Left forelimb (tissue), 1 donor: Measurements from ENCODE around the gene CS.
A peak's percentile ranks its signal among the peaks of the same experiment; 100 is the strongest.
"Not testable (repeated sequence)": the region's sequence is repeated elsewhere in the genome, so short reads cannot be mapped to it uniquely, and the experiment has no call there.

Source experiments
- DNase-seq: peaks from one replicate; pipeline ENCODE4 v3.0.0-alpha.2; 2018; ENCODE audit warnings: low spot score

CS gene

DNA sequence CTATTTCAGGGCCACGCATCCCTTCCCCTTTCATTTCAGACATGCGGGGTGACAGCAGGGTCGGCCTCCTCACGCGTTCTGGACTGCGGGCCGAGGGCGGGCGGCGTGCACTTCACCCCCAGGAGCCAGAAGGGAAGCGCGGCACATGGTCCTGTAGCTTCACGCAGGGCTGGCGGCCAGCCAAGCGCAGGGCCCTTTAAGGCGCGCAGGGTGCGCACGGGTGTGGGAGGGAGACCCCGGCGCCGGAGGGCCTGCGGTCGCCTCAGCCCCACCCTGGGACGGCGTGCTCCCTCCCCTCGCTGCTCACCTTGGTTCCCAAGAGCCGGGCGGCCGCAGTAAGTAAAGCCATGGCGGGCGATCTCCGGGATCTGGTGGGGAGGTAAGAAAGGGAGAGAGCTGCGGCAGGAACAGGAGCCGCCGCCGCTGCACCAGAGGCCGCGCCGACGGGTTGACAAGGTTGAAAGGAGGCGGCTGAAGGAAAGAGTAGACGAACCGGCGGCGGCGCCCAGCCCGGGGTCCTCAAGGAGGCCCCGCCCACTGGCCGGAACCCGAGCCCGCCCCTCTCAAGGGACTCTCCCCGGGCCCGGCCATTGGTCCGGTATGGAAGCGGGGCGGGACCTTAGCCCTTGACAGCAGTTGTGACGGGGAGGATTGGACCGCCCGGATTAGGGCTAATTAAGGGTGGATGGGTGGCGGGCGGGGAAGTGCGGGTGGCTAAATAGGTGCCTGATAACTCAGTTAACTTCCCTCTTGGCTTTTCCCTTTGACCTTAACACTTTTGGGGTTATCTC lies at the start of gene CS:
CS (minus strand) TSS at position 478 of the 791 bp plus-strand sequence; CDS start at position 349, 129 bp downstream.
- peak; percentile 98 for DNase-seq

DNA sequence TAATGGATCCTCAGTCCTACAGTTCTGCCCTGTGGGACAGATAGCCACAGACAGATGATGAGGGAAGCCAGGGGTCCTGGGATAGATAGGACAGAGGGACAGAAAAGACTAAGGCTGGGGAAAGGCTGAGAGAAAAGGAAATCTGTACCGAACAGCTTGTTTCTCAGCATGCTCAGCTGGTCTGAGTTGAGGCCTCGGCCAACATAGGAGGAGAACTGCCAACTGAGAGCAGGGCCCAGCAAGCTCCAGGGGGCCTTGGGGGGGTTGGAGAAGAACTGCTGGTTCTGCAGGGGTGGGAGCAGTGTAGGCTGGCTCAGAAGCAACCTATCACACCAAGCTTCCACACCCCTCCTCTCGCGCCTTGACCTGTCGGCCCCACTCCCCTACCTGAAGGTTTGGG lies 48.6 kb upstream of the CS start:
- DNase-seq = no peak

- DNase-seq = not testable (repeated sequence)
Measured at GRCh38 chr12:56347255-56347654, 47.1 kb upstream of the CS start.

- no peak for DNase-seq
Measured at GRCh38 chr12:56346675-56347074, 46.5 kb upstream of the CS start.

- not testable (repeated sequence) for DNase-seq
Measured at GRCh38 chr12:56342290-56342689, 42.2 kb upstream of the CS start.

- DNase-seq = no peak
Measured at GRCh38 chr12:56341616-56342015, 41.5 kb upstream of the CS start.

GRCh38 chr12:56339158-56339422 lies 39.0 kb upstream of the CS start:
- DNase-seq = no peak

- no peak for DNase-seq
Measured at GRCh38 chr12:56338308-56339157, 38.4 kb upstream of the CS start, which contains the start of gene IL23A. IL23A (plus strand) TSS chr12:56338884; CDS start chr12:56339045, 161 bp downstream.

DNA sequence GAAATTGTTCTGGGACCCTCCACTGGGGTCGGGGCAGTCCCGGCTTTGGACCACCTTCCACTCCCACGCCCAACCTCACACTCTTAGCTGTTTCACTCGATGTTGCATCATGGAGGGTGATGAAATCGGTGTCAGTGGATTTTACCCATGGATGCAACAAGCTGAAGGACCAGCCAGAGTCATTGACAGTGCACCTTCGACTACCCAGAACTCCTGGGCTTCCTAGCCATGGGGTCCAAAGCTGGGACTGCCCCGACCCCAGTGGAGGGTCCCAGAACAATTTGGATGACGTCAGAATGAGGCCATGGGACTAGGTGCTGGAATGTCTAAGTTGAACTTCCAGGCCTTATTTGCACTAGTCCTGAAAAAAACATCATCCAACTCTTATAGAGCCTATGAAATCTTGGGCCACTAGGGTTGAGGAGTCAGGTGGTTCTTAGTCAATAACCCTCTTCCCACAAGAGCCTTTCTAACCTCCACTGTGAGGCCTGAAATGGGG lies 37.7 kb upstream of the CS start:
- DNase-seq = no peak

GRCh38 chr12:56336361-56337167 lies 36.4 kb upstream of the CS start:
- DNase-seq = no peak

GRCh38 chr12:56335527-56335926 lies 35.4 kb upstream of the CS start:
- not testable (repeated sequence) for DNase-seq

GRCh38 chr12:56334490-56334793 lies 34.3 kb upstream of the CS start:
- DNase-seq = no peak

GRCh38 chr12:56333679-56334489 lies 33.8 kb upstream of the CS start, which contains the start of gene PAN2:
PAN2 (minus strand) TSS chr12:56334000; CDS start chr12:56333094, 906 bp downstream.
- DNase-seq = peak; percentile 97

DNA sequence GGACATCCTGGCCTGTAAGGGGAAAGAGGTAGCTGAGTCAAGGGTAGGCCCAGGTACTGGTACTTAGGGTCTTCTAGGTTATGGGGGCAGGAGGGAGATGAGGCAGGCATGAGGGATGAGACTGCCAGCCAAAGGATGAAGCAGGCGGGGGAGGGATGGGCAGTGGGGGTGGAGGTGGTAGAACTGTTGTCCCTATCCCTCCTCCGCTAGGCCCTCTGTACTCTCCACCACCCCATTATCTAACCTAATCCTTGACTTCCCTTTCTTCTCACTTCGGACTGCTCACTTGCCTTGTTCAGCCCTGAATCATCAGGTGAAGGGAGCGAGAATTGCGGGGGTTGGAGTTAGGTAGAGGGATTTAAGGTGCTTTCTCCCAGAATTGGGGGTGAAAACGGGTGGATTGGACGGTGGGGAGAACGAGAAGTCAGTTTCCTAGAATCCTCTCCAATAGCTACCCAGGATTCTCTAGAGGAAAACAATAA lies 33.1 kb upstream of the CS start:
- DNase-seq = no peak

DNA sequence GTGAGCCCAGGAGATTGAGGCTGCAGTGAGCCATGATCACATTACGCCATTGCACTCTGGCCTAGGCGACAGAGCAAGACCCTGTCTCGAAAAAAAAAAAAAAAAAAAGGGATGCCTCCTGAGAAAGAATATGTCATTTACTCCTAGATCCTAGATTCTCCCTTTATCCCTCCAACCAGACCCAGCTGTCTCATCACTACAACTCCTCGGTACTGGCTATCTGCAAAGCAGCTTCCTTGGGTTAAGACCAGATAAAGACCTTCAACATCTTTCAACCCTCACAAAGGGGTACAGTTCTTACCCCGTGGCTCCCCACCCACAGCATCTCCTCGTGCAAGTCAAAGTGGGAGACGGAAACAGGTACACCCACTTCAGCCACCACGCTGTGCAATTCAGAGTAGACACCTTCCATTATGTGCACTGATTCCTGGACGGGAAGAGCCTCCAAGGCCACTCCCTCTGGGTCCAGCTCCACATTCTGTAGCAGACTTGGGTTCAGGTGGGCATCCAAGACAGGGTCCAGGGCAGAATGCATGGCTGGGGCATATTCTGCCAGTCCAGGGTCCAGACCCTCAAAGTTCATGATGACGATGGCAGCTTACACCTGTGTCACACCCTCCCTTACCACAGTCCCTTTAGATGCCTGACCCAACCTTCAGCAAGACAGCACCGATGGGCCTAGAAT lies 32.5 kb upstream of the CS start:
- no peak for DNase-seq

DNA sequence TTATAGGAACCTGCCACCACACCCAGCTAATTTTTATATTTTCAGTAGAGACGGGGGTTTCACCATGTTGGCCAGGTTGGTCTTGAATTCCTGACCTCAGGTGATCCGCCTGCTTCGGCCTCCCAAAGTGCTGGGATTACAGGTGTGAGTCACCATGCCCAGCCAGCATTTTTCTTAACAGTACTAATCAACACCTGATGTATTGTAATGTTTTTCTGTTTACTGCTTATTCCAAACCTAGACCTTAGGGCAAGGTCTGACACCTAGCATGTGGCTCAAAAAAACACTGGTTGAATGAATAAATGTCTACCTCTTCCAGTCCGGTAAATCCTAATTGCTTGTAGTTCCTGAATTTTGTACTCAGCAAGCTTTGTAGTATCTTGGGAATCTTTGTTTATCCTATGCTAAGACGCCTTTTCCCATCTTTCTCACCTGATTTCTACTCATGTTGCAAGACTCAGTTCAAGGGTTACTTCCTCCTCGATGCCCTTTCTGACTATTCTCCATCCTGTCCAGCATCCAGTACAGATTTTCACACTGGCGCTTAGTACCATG lies 30.9 kb upstream of the CS start:
- DNase-seq = no peak

DNA sequence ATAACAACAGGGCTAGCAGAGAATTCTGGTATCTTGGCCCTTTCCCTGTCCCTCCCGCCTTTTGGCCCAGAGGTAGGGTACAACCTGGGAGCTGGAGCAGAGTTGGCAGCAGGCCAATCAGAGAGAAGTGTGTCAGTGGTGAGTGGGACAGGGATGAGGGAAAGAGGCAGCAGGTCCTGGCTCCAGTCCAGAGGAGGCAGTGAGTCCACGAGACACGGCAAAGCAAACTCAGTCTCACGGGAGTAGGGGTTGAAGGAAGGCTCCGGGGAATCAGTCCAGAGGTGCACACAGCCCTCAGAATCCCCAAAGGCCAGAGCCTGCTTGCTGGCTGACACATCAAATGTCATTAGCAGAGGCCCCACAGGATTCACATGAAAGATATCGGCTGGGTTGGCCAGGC lies 26.4 kb upstream of the CS start:
- DNase-seq = no peak

- no peak for DNase-seq
Measured at GRCh38 chr12:56326126-56326525, 26.0 kb upstream of the CS start.

GRCh38 chr12:56324206-56324605 lies 24.1 kb upstream of the CS start:
- DNase-seq = no peak

DNA sequence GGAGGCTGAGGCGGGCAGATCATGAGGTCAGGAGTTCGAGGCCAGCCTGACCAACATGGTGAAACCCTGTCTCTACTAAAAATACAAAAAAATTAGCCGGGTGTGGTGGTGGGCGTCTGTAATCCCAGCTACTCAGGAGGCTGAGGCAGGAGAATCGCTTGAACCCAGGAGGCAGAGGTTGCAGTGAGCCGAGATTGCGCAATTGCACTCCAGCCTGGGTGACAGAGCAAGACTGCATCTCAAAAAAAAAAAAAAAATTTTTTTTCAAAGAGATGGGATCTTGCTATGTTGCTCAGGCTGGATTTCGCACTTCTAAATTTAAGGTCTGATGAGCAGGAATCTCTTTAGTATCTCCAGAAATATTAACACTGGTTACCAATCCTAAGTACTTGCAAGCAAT lies 21.5 kb upstream of the CS start:
- not testable (repeated sequence) for DNase-seq
